ENCODE measurements around the gene LY6G5B. TPM values are rescaled to one million over a fixed set of nuclear protein-coding genes. Genes with fewer than 3 reads are reported as not detected.

The LY6G5B gene
- total RNA-seq, 6 donors from 2014 or later = 6.7 to 22.0 (median 12.3) TPM

DNA sequence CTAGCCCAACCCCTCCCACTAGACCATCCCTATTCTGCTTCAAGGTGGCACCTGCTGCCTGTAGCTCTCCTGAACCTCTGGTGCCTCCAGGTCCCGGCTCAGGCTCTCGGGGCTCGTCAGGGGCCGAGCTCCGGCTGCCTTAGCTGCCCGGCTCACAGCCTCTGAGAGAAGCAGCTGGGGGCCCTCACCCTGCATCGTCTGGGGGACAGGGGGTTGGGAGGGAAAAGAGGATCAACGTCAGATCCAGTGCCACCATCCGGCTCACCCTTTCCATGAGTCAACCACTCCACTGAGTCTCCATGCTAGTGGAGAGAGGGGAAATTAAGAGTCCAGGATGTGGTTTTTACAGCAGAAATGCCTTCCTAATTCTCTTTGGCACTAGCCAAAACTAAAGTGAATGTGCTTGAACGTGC, 30.3 kb upstream of the LY6G5B start:
- WGBS, 2 donors = 74 to 76% methylated on average over 9 to 10 of the region's 10 CpGs
- H3K9me3 ChIP-seq = no peaks in the 10 kb centered on the region
- peaks cover 69 to 100% (median 92%) of the 10 kb centered on the region in 4 donors for H3K36me3 ChIP-seq
- H3K4me1 ChIP-seq = no peaks in the 10 kb centered on the region
- H3K4me3 ChIP-seq = no peak overlapping the region
- H3K27ac ChIP-seq = no peak overlapping the region
- TF ChIP-seq EP300 (IDR thresholded peaks at IDR 0.05) (no peak), POLR2A (IDR thresholded peaks at IDR 0.05) (no peak)
- TF ChIP-seq, protein P1, sequence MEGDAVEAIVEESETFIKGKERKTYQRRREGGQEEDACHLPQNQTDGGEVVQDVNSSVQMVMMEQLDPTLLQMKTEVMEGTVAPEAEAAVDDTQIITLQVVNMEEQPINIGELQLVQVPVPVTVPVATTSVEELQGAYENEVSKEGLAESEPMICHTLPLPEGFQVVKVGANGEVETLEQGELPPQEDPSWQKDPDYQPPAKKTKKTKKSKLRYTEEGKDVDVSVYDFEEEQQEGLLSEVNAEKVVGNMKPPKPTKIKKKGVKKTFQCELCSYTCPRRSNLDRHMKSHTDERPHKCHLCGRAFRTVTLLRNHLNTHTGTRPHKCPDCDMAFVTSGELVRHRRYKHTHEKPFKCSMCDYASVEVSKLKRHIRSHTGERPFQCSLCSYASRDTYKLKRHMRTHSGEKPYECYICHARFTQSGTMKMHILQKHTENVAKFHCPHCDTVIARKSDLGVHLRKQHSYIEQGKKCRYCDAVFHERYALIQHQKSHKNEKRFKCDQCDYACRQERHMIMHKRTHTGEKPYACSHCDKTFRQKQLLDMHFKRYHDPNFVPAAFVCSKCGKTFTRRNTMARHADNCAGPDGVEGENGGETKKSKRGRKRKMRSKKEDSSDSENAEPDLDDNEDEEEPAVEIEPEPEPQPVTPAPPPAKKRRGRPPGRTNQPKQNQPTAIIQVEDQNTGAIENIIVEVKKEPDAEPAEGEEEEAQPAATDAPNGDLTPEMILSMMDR (IDR thresholded peaks at IDR 0.05) = no peak
- H3K27me3 ChIP-seq = no peaks in the 10 kb centered on the region
- DNase-seq (no peak), ATAC-seq (ENCODE audit: low FRiP score in 2 of 2) (no peak)

DNA sequence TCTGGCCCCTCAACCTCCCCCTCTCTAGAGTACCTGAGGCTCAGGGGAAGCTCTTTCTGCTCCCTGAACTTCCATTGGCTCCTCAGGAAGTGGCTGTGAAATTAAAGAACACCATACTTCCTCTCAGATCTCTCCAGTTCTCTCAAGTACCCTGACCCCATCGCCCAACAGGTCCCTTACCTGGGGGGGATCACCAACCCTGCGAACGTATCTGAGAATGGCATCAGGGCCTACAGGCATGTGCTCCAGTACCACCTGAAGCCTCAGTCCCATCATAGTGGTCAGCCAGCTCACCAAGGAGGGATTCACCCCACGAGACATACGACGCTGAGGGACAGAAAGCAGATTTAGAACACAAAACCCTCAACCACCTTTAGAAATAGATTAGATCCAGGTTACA, 29.2 kb upstream of the LY6G5B start:
- Histone ChIP-seq H3K4me3 (no peak overlapping the region), H3K4me1 (no peaks in the 10 kb centered on the region), H3K27me3 (no peaks in the 10 kb centered on the region), H3K9me3 (no peaks in the 10 kb centered on the region), H3K27ac (no peak overlapping the region), H3K36me3 (peaks cover 74 to 100% (median 92%) of the 10 kb centered on the region in 4 donors)
- DNase-seq = no peak
- 97 to 98% methylated on average over 6 of the region's 6 CpGs for WGBS, 2 donors
- ATAC-seq (ENCODE audit: low FRiP score in 2 of 2) = no peak
- TF ChIP-seq, protein P1 (IDR thresholded peaks at IDR 0.05) = no peak
- TF ChIP-seq EP300 (IDR thresholded peaks at IDR 0.05) (no peak), POLR2A (IDR thresholded peaks at IDR 0.05) (no peak), POLR2AphosphoS5 (IDR thresholded peaks at IDR 0.05) (no peak)

DNA sequence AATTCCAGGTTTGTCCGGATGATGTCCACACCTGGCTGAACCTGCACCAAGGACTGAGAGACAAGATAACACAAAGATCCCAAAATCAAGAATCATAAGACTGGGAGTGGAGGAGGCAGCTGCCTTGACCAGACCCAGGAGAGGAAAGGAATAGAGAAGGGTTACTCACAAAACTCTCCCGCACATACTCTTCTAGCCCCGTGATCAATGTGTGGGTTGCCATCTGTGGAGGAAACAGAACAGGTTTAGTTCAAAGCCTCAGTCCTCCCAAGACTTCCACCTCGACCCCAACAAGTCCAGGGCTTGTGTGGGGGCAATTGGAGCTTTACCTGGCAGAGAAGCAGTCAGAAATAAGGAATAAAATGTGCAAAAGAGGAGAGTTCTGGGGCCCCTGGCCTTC, 28.4 kb upstream of the LY6G5B start:
- WGBS, 2 donors = 91 to 93% methylated on average over 4 of the region's 4 CpGs
- no peak overlapping the region for H3K27ac ChIP-seq
- TF ChIP-seq POLR2A (IDR thresholded peaks at IDR 0.05) = no peak
- TF ChIP-seq, protein P1 (IDR thresholded peaks at IDR 0.05) = no peak
- TF ChIP-seq POLR2AphosphoS5 (IDR thresholded peaks at IDR 0.05) = no peak
- TF ChIP-seq EP300 (IDR thresholded peaks at IDR 0.05) = no peak
- DNase-seq (no peak), ATAC-seq (ENCODE audit: low FRiP score in 2 of 2) (no peak)
- H3K4me1 ChIP-seq = no peaks in the 10 kb centered on the region
- no peak overlapping the region for H3K4me3 ChIP-seq
- H3K9me3 ChIP-seq = no peaks in the 10 kb centered on the region
- no peaks in the 10 kb centered on the region for H3K27me3 ChIP-seq
- H3K36me3 ChIP-seq = peaks cover 70 to 100% (median 92%) of the 10 kb centered on the region in 4 donors

DNA sequence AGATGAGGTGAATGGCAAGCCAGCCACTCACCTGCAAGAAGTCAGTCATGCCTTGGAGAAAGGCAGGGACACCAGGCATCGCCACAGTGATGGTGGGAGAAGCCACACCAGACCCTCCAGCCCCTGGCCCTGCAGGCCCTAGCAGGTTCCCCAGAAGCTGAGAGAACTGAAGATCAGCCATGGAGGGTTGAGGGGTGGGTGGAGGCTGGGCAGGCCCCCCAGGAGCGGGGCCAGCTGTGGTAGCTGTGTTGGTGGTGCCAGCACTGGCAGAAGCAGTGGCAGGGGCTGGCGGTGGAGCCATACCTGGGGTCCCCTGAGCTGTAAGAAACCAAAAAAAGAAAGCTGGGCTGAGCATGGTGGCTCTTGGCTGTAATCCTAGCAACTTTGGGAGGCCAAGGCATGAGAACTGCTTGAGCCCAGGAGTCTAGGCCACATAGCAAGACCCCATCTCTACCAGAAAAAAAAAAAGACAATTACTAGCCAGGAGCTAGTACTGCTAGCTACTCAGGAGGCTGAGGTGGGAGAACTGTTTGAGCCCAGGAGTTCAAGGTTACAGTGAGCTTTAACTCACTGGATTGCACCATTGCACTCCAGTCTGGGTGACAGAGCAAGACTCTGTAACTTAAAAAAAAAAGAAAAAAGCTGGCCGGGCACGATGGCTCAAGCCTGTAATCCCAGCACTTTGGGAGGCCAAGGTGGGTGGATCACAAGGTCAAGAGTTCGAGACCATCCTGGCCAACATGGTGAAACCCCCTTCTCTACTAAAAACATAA, 26.8 kb upstream of the LY6G5B start:
- H3K9me3 ChIP-seq = no peaks in the 10 kb centered on the region
- TF ChIP-seq, protein P1 (IDR thresholded peaks at IDR 0.05) = no peak
- H3K27me3 ChIP-seq = no peaks in the 10 kb centered on the region
- 93 to 98% methylated on average over 6 of the region's 6 CpGs for WGBS, 2 donors
- DNase-seq (no peak), ATAC-seq (ENCODE audit: low FRiP score in 2 of 2) (no peak)
- no peak overlapping the region for H3K4me3 ChIP-seq
- peaks cover 70 to 100% (median 92%) of the 10 kb centered on the region in 4 donors for H3K36me3 ChIP-seq
- no peak overlapping the region for H3K27ac ChIP-seq
- no peaks in the 10 kb centered on the region for H3K4me1 ChIP-seq

All from upper lobe of left lung (tissue), 6 donors.